Dermis blood vessel endothelial cell (primary cell): ENCODE measurements around the gene VPS33B. TPM values are rescaled to one million over a fixed set of nuclear protein-coding genes. Genes with fewer than 3 reads are reported as not detected.

Experiments used
- DNase-seq: peaks from one replicate; pipeline ENCODE4 v3.0.0; 2010
- total RNA-seq: library from RNA; depleted of rRNA; stranded (reverse); fragments of >200 nt; gene quantifications from 2 replicates; pipeline ENCODE4 v1.2.3, GENCODE V29; 2014

VPS33B gene
- total RNA-seq, 1 donor from 2014 or later = 16.5 TPM

DNA sequence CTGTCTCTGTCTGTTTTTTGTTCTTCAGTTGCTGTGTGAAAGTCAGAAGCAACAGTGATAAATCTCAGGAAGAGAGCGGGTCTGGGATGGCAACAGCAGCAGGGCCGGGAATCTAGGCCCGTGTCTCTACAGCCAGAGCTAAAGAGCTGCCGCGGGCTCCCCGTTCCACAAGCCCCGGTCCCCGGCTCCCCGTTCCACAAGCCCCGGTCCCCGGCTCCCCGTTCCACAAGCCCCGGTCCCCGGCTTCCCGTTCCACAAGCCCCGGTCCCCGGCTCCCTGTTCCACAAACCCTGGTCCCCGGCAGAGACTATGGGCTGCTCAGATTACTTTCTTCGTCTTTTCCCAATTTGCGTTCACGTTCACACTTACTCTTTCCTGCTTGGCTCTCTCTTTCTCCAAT is 48.2 kb downstream of the VPS33B start:
- DNase-seq = no peak

- no peak for DNase-seq
These were observed 50.3 kb downstream of the VPS33B start for GRCh38 chr15:90972133-90972532.

DNA sequence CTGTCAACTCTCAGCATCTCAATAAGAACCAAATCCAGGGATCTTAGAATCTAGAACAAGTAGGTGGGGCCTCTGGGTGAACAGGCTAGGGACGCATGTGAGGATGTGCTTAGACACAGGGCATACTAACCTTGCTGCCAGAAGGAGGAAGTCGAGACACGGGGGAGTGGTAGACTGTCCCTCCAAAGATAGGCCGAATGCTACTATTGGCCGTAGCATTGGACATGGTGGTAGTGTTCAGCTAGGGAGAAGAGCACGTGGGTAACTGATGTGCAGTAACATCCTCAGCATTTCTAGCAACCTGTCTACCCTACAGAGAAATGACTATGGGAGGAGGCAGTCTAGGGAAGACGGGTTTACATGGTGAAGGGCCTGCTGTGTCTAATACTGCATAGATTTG is 52.1 kb downstream of the VPS33B start:
- no peak for DNase-seq

- DNase-seq = no peak
These were observed 54.0 kb downstream of the VPS33B start for GRCh38 chr15:90968434-90968833.

DNA sequence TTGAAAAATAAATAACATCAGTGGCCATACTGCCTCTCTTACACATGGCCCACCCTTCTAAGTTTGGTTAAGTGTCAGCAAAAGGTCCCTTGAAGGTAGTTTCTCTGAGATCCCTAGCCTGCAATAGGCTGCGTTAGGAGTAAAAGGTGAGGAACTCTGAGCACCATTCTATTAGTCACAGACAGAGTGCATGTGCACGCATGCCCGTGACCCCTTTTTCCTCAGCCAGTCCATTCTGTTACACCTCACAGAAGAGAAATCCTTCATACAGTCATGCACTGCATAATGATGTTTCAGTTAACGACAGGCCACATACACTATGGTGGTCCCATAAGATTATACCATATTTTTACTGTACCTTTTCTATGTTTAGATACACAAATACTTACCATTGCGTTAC is 55.2 kb downstream of the VPS33B start:
- DNase-seq = no peak

GRCh38 chr15:90966262-90966661 is 56.1 kb downstream of the VPS33B start:
- no peak for DNase-seq

DNA sequence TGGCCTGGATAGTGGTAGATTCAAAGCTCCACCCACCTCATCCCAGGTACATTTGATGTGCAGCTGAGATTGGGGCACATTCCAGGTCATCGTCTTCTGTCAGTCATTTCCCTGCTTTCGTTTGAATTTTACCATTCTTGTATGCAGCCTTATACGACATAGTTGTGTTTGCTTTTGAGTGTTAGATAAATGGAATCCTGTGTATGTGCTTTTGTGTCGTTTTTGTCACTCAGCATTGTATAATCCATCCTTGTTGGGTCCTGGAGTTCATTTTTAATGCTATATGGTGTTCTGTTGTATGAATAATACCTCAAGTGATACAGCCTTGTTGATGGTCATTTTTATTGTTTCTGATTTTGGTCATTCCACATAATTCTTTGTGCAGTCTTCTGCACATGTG is 60.4 kb downstream of the VPS33B start:
- DNase-seq = no peak

DNA sequence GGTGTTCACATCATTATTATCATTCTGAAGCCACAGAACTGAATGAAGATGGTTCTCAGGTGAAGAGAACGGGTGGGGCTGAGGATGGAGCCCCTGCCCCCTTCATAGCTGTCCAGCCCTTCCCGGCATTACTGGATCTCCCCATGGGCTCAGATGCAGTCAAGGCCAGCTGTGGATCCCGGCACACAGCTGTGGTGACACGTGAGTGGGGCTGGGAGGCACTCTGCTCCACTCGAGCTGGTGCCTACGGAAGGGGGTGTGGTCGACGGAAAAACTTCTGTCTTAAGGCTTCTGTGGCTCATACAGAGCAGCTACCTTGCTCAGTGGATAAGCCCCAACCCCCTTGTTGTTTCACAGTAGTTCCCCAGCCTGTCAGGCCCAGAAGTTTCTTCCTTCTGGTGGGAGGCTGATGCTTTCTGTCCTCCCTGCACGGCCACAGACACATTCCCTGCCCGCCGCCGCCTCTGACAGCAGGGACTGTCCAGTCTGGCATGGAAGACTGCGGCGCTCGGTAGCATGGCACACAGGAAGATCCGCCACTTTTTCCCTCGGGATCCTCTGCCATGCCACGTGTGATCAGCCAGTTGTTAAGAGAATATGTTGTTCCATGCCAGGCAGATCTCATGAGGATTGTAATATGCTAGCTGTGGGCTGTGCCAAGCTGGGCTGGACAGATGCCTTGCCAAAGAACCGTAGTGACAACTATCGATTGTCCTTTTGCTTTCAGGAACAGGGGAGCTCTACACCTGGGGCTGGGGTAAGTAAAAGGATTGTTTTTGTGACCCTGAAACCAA is 61.9 kb downstream of the VPS33B start:
- no peak for DNase-seq

DNA sequence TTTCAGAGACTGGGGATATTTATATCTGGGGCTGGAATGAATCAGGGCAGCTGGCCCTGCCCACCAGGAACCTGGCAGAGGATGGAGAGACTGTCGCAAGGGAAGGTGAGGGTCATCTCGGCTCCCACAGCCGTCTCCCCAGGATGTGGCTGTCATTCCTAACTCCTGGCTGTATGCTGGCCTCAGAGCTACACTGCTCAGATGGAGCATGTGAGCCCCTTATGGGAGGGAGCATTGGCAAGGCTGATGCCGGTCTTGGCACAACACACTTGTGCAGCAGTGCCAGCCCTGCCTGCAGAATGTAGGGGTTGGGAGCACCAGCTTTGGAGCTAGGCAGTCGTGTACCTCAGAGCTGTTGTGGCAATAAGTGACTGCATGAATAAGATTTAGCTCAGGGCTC is 62.5 kb downstream of the VPS33B start:
- DNase-seq = no peak

DNA sequence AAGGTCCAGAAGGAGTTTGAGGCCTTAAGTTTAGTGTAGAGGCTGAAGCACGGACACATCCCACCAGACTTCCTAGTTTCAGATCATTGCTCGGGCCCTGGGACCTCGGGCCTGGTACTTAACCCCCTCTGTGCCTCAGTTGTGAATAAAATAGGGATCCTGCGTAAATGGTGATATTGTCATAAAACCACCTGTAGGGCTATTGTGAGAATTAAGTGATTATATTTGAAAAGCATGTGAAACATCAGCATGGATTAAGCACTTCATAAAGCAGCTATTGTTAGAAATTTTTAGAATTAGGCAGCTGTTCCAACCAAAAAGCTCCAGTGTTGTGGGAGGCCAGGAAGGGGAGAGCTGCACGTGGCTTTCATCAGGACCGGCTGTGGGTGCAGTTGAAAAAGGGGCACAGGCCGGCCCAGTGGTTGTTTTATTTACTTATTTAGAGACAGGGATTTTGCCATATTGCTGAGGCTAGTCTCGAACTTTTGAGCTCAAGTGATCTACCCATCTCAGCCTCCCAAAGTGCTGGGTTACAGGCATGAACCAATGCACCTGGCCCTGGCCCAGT is 63.3 kb downstream of the VPS33B start:
- no peak for DNase-seq

DNA sequence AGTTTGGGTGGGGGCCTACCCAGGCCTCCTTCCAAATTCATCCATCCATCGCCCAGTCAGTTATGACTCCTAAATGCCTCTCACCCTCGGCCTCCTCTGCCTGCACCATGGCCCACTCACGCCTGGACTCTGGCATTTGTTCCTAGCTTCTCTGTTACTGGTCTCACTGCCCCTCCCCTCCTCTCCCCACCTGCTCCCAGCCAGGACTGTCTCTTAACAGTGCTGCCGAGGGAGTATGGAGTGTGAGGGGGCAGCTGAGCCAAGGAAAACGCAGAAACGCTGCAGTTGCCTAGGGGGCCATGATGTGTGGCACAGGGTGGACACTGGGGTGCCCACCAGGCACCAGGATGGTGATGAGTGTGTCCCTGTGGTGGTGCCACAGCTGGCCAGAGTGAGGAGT is 64.6 kb downstream of the VPS33B start:
- no peak for DNase-seq

DNA sequence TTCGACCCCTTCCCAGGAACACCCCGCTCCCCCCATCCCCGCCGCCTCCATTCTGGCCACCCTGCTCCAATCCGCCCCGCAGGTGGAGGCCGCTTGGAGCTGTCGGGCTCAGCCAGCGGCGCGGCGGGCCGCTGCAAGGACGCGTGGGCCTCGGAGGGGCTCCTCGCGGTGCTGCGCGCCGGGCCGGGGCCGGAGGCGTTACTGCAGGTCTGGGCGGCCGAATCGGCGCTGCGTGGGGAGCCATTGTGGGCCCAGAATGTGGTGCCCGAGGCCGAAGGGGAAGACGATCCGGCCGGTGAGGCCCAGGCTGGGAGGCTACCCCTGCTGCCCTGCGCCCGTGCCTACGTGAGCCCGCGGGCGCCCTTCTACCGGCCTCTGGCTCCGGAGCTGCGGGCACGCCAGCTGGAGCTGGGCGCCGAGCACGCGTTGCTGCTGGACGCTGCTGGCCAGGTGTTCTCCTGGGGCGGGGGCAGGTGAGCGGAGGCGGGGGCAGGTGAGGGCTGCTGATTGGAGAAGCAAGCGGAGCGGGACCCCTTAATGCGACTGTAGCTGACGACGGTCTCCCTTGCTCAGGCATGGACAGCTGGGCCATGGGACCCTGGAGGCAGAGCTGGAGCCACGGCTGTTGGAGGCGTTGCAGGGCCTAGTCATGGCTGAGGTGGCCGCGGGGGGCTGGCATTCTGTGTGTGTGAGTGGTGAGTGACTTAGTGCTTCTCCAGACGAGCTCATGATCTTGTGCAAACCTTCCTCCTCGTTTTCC is 65.2 kb downstream of the VPS33B start:
- peak; percentile 60 for DNase-seq

DNA sequence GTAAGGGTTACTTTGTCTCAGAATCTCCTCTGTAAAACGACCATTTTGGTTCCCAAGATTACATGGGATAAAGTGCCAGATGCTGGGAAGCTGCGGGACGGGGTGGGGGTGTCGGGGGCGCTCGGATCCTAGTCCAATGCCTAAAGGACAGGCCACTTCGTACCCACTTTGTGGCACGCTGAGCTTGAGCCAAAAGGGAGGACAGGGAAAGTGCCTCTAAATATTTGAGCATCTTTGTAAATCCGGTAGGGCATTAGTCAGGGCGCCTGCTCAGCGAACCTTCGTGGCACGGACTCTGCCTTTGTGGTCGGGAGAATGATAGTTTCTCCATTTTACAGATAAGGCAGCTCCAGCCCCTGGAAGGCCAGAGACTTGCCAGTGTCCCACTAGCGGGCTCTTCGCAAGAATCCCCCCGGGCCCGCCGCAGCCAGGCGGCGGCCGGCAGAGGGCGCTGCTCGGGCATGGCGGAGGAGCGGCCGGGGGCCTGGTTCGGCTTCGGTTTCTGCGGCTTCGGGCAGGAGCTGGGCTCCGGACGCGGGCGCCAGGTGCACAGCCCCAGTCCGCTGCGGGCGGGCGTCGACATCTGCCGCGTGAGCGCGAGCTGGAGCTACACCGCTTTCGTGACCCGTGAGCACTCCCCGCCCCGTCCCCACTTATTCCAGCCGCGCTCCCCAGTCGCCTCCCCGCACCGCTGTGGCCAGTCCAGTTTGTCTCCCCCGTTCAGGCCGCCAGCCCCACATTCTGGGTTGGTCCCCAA is 65.9 kb downstream of the VPS33B start:
- DNase-seq = peak; percentile 88

- no peak for DNase-seq
These were observed 66.6 kb downstream of the VPS33B start for GRCh38 chr15:90955624-90956273.

DNA sequence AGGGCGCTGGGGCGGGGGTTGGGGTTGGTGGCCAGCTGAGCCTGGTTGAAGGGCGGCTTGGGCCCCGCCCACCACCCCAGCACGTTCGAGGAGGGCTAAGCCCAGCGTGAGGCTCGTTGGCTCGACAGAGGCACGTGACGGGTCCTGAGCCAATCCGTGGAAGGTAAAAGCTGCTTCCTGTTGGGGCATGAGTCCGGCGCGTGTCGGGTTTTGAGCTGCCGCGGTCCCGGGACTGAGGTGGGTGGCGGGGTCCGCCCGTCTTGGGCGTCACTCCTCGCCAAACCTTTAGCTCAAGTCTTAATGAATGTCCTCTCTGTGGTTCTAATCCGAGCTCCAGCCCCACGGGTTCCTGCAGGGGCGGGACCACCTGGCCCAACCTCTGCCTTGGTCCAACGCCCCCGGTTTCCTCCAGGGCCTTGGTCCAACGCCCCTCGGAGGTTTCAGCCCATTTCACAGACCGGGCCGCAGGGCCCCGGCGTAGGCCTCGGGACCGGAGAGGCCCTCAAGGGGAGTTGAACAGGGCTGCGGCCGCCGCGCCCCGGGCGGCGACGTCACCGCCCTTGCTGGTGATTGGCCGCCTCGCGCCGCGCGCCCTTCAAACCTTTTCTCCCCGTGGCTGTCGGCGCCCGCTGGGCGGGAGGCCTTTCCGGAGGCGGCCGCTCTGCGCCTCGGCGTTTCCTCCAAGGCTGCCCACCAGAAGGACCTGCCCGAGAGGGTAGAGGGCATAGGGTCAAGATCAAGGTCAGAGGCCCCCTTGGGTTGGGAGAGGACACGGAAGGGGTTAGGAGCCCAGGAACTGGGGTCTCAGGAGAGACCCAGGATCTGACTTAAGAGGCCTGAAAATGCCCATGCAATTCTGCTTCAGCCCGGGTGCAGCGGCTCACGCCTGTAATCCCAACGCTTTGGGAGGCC is 67.4 kb downstream of the VPS33B start, which contains the start of gene RCCD1:
TSS of gene RCCD1 (plus strand) at position 173 of the 912 bp plus-strand sequence. CDS start 1,851 bp downstream, outside the sequence.
- peak; percentile 96 for DNase-seq

DNA sequence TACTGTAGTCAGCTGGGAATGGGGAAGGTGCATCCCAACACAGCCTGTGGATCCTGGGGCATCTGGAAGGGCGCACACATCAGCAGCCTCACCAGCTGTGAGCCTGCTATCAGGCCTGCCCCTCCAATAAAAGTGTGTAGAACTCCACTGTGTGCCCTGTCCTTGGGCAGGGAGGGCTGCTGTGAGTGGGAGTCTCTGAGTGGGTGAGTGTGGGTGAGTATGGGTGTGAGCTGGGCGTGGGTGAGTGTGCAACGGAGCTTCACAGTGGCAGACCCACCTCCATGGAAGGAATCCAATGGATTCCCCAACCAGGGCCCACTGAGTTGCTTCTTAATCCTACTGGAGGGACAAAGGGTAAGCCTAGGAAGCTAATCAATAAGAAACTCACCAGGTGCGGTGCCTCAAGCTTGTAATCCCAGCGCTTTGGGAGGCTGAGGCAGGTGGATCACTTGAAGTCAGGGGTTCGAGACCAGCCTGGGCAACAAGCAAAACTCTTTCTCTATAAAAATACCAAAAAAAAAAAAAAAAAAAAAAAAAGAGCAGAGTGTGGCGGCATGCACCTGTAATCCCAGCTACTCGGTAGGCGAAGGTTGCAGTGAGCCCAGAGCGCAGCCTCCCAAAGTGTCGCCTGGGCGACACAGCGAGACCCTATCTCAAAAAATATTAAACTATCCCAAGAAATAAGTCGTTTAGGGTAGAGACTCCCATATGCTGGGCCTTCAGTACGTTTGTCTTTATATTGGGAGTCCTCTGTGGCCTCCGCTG is 68.3 kb downstream of the VPS33B start:
- no peak for DNase-seq

DNA sequence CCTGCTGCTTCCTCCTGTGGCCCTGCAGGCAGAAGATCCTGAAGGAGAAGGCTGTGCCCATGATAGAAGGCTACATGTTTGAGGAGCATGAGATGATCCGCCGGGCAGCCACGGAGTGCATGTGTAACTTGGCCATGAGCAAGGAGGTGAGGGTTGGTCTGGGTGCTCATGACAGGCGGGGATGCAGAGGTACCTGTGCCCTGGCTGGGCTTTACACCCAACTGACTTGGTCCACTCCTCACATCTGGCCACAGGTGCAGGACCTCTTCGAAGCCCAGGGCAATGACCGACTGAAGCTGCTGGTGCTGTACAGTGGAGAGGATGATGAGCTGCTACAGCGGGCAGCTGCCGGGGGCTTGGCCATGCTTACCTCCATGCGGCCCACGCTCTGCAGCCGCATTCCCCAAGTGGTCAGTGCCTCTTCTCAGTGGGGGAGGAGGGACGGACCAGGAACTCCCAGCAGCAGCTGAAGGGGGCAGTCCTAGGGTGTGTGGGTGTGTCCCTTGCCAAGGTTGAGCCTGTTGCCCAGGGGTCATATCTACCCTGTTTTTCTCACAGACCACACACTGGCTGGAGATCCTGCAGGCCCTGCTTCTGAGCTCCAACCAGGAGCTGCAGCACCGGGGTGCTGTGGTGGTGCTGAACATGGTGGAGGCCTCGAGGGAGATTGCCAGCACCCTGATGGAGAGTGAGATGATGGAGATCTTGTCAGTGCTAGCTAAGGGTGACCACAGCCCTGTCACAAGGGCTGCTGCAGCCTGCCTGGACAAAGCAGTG is 69.3 kb downstream of the VPS33B start:
- no peak for DNase-seq

- no peak for DNase-seq
These were observed 71.7 kb downstream of the VPS33B start for GRCh38 chr15:90950676-90951075.

- DNase-seq = no peak
These were observed 72.3 kb downstream of the VPS33B start for GRCh38 chr15:90949979-90950675.
